ENCODE measurements around the gene LRP1B.
"Not testable (repeated sequence)": the region's sequence is repeated elsewhere in the genome, so short reads cannot be mapped to it uniquely, and the experiment has no call there.

The LRP1B gene

DNA sequence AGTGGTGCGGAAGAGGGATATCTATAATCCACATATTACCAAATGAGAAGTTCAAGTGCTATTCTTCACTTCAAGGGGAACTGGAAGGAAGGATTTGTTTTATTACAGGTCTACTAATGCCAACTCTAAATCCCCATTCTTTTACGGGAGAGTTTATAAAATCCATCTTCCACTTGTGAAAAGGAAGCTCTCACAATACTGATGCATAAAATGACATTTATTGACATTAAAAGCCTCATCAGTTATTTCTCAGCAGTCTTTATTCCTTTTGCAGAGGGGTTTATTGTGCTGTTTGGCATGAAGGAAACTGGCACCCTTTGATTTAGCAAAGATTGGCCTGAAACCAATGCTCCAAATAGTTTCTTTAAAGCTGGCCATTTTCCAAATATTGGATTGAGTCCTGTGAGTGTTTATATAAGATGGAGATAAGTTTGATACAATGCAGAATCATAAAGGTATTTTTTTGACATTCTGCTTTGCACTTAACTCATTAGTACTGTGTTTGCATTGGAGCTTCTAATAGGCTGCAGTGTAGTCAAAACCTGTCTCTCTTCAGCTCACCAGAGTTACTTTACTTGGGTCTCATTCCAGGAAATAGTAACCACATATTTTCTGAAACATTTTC lies 26.6 kb downstream of the LRP1B start:
- in situ Hi-C loops (cut with MboI; ENCODE audit: low sequenced_read_pairs): no loop called here

DNA sequence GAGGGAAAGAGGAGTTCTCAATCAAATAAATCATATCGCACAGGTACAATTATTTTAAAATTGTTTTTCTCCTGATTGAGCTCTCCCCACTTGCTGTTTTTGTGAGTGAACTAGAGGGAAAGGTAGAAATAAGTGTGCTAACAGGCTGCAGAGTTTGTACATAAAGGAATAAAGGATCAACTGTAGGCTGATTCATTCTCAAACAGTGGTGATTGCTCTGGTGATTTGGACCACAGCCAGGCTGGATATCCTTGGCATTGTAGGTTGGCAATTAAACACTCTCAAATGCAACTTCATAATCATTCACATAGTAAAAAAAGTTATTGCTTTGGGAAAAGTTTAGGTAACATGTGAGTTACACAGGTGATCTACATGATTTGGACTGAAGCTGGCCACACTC lies 29.8 kb downstream of the LRP1B start:
- in situ Hi-C loops (cut with MboI; ENCODE audit: low sequenced_read_pairs): no loop called here

- in situ Hi-C loops (cut with MboI; ENCODE audit: low sequenced_read_pairs): no loop called here
Measured at GRCh38 chr2:142100139-142100873, 30.5 kb downstream of the LRP1B start.

DNA sequence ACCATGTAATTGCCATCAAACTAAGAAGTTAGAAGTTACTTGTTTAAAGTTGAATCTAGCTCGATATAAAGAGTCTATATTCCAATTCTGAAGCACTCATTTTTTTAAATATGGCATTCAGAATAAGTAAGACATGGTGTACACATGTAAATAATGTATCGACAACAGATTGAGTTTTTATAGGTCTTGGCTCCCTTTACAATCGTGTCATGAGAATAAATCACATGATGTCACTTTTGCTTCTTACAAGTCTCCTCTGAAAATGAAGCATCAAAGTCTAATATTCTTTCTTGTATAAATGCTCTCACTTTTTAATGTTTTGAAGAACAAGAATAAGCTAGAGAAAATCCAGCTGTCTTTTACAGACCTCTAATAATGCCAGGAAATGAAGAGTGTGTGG lies 33.1 kb downstream of the LRP1B start:
- in situ Hi-C loops (cut with MboI; ENCODE audit: low sequenced_read_pairs): no loop called here

- in situ Hi-C loops (cut with MboI; ENCODE audit: low sequenced_read_pairs): no loop called here
Measured at GRCh38 chr2:142095647-142096046, 35.2 kb downstream of the LRP1B start.

GRCh38 chr2:142094233-142094632 lies 36.6 kb downstream of the LRP1B start:
- in situ Hi-C loops (cut with MboI; ENCODE audit: low sequenced_read_pairs): no loop called here

- in situ Hi-C loops (cut with MboI; ENCODE audit: low sequenced_read_pairs): no loop called here
Measured at GRCh38 chr2:142088058-142088568, 42.7 kb downstream of the LRP1B start.

DNA sequence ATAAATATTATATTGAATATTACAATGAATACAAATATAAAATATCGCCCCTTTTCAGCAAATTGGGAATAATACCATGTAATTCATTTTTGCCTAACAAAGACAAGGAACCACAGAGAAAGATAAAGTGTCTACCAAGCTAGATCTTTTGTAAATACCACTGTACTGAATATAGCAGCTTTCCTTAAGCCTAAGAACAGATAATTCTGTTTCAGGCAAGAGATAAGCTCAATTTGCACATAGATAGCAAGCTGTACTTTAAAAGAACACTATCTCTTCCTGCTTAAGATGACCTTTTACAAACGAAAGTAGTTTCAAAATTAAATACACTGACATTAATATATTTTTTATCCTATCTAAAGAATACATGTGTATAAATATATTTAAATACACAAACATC lies 43.2 kb downstream of the LRP1B start:
- in situ Hi-C loops (cut with MboI; ENCODE audit: low sequenced_read_pairs): not testable (repeated sequence)

DNA sequence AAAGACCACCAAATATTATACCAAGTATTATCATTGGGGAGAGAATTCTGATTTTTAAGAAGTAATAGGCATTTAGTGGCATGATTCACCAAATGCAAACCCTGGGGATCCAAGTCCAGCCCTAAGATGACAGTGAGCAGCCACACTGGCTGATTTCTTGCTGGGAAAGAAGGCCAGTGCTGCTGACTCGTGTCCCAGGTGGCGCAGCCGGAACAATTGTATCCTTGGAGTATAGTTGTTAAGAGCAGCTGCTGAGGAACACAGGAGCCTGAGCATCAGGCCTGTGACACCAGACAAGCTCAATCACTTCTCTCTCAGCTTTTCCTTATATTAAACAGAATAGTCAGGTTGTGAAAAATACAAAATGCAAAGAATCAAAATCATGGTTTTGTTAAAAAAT lies 48.4 kb downstream of the LRP1B start:
- in situ Hi-C loops (cut with MboI; ENCODE audit: low sequenced_read_pairs): no loop called here

- in situ Hi-C loops (cut with MboI; ENCODE audit: low sequenced_read_pairs): no loop called here
Measured at GRCh38 chr2:142076317-142076716, 54.5 kb downstream of the LRP1B start.

- in situ Hi-C loops (cut with MboI; ENCODE audit: low sequenced_read_pairs): no loop called here
Measured at GRCh38 chr2:142075826-142076225, 55.0 kb downstream of the LRP1B start.

GRCh38 chr2:142069251-142069888 lies 61.4 kb downstream of the LRP1B start:
- in situ Hi-C loops (cut with MboI; ENCODE audit: low sequenced_read_pairs): no loop called here

DNA sequence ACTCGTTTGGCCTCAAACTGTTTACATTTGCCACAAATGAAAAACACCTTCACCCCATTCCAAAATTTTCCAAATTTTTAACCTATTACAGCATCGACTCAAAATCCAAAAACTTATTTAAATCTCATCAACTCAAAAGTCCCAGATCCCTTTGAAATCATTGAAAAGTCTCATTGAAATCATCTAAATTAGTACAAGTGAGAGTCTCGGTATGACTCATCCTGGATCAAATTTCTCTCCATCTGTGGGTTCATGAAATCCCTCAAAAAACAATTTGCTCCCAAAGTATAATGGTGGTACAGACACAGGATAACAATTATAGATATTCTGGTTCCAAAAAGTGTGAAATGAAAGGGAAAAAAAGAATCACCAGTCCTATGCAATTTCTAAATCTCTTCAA lies 65.1 kb downstream of the LRP1B start:
- in situ Hi-C loops (cut with MboI; ENCODE audit: low sequenced_read_pairs): no loop called here

- in situ Hi-C loops (cut with MboI; ENCODE audit: low sequenced_read_pairs): no loop called here
Measured at GRCh38 chr2:142065156-142065555, 65.7 kb downstream of the LRP1B start.

DNA sequence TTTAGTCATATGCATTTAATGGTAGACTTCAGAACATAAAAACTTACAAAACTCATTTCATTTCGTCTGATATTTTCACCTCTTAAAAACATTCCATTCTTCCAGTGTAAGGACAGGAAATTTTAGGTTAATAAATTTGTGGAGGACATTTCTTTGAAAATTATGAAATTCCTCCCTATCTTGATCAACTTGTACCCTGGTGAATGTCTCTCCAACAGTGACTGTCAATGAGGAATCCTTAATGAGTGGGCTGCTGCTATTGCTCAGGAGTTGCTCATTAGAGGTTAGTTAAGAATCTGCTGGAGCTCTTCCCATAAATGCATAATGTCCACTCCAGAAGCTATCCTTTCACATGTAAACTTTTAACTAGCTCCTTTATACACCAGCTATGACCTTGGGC lies 69.1 kb downstream of the LRP1B start:
- in situ Hi-C loops (cut with MboI; ENCODE audit: low sequenced_read_pairs): no loop called here

DNA sequence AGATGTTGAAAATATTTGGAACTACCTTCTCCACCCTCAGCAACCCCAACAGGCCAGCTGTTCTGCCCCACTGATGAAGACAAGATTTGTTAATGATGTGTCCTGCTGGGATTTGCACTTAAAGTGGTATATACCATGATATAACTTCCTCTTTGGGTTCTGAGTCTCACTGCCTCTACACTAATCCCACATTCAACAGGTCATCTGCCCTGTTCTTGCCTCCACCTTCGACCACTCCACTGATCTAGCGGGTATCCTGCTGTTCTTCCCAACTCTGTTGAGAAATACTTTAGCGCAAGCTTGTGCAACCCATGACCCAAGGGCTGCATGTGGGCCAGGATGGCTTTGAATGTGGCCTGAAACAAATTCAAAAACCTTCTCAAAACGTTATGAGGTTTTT lies 72.7 kb downstream of the LRP1B start:
- in situ Hi-C loops (cut with MboI; ENCODE audit: low sequenced_read_pairs): no loop called here

- in situ Hi-C loops (cut with MboI; ENCODE audit: low sequenced_read_pairs): no loop called here
Measured at GRCh38 chr2:142056784-142057183, 74.0 kb downstream of the LRP1B start.

DNA sequence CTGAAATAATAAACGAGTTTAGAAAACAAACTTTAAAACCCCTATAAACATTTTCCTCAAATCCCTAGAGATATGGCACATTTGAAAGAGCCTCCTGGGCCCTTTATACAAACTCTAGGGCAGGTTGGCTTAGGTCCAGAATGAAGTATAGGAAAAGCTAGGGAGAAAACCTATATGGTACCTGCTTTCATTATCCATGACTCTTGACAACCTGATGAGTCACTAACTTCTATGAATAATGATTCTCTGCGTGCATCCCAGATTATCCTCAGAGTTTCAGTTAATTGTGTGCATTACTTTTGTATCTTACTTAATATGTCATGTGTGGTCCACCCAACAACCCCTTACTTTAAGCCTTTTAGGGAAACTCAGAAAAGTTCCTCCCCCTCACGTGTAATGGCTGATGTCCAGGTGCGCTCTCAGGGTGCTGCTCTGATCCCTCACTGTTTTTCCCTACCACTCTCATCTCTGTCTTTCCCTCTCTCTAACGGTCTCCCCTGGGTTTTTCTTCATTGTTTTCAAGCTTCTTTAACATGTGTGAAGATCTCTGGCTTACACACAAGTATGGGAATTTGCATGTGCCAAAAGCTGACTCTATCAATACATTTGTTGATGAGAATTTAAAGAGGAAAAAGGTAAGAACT lies 78.5 kb downstream of the LRP1B start:
- in situ Hi-C loops (cut with MboI; ENCODE audit: low sequenced_read_pairs): no loop called here

- in situ Hi-C loops (cut with MboI; ENCODE audit: low sequenced_read_pairs): no loop called here
Measured at GRCh38 chr2:142048581-142048980, 82.2 kb downstream of the LRP1B start.

- in situ Hi-C loops (cut with MboI; ENCODE audit: low sequenced_read_pairs): no loop called here
Measured at GRCh38 chr2:142045641-142046040, 85.2 kb downstream of the LRP1B start.

DNA sequence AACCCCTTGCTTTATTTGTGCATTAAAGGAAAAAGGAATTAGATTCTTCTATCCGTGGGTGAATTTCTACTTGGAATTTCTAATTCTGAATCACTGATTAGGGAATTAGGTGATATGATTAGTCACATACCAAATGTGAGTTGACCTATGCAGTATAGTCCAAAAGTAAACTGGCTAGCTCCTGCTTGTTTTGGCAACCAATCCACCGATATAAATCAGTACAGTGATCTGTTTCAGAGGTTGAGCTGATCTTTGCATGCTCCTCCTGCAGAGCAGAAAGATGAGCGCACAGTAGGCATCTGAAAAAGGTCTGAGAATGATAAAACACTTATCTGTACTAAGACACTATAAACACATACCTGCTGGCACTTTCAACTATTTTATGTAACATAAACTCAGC lies 86.6 kb downstream of the LRP1B start:
- in situ Hi-C loops (cut with MboI; ENCODE audit: low sequenced_read_pairs): no loop called here
